ENCODE results near the gene MSMP.
A peak's percentile ranks its signal among the peaks of the same experiment; 100 is the strongest.

MSMP gene

DNA sequence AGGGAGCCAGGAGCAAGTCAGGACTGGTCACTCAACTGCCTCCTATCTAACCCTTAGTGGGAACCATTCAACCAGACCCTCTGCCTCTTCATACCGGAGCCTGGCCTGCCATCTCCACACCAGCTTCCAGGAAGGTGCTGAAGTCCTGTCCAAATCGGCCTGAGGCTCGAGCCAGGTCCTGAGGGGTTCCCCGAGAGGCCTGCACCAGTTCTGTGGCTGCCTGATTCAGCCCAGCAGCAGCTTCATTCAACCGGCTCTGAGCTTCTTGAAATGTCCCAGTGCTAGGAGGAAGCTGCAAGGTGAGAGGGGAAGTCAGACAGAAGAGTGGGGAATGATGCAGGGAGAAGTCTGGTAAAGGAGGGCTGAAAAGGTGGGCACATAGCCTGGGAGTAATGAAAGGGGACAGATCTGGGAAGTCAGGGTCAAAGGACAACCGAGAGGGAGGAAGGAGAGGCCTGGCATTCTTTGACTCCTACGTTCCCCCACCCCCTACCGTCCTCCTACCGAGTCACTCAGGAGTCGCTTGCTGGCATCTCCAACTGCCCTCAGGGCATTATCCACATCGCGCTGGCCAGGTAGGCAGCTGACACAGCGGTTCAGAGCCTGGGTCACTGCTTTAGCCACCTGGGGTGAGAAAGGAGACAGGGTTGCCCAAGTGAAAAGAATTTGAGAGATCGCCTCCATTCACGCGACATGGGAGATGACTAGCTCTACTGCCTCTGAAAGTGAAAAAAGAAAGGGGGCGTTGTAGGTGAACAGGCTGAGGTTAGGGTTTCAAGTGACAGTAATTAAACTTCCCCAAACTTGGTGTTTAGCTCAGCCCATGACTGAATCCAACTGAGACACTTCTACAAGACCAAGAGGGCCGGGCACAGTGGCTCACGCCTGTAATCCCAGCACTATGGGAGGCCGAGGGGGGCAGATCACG lies 42.3 kb downstream of the MSMP start:
- Histone ChIP-seq H3K27ac (peak overlapping the region in 1 of 2 donors; percentile 43), H3K4me3 (no peak overlapping the region)
- no peak for DNase-seq (ENCODE audit: low spot score)
- TF ChIP-seq, protein P1, sequence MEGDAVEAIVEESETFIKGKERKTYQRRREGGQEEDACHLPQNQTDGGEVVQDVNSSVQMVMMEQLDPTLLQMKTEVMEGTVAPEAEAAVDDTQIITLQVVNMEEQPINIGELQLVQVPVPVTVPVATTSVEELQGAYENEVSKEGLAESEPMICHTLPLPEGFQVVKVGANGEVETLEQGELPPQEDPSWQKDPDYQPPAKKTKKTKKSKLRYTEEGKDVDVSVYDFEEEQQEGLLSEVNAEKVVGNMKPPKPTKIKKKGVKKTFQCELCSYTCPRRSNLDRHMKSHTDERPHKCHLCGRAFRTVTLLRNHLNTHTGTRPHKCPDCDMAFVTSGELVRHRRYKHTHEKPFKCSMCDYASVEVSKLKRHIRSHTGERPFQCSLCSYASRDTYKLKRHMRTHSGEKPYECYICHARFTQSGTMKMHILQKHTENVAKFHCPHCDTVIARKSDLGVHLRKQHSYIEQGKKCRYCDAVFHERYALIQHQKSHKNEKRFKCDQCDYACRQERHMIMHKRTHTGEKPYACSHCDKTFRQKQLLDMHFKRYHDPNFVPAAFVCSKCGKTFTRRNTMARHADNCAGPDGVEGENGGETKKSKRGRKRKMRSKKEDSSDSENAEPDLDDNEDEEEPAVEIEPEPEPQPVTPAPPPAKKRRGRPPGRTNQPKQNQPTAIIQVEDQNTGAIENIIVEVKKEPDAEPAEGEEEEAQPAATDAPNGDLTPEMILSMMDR (IDR thresholded peaks at IDR 0.05), result no peak

GRCh38 chr9:35710818-35711500 lies 43.1 kb downstream of the MSMP start:
- DNase-seq (ENCODE audit: low spot score), result no peak
- TF ChIP-seq, protein P1 (IDR thresholded peaks at IDR 0.05), result no peak
- Histone ChIP-seq H3K27ac (peak overlapping the region in 1 of 2 donors; percentile 43), H3K4me3 (no peak overlapping the region)

DNA sequence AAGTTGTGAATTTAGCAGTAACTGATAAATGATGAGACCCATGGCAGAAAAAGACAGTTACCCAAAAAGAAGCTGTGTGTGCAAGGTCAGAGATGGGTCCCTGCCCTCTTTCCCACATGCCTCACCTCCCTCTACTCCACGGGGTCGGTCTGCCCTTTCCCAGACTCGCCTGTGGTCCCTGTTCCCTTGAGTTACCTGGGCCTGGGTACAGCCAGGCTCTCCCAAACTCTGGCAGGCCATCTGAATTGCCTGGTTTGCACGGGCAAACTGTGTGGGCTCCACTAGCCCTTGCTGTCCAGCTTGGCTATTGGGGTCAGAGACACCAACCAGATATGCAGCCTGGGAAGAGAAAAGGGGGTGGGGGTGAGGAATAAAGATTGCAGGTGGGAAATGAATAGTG lies 45.9 kb downstream of the MSMP start:
- Histone ChIP-seq H3K27ac (peak overlapping the region in 1 of 2 donors; percentile 46), H3K4me3 (no peak overlapping the region)
- TF ChIP-seq, protein P1 (IDR thresholded peaks at IDR 0.05), result no peak

DNA sequence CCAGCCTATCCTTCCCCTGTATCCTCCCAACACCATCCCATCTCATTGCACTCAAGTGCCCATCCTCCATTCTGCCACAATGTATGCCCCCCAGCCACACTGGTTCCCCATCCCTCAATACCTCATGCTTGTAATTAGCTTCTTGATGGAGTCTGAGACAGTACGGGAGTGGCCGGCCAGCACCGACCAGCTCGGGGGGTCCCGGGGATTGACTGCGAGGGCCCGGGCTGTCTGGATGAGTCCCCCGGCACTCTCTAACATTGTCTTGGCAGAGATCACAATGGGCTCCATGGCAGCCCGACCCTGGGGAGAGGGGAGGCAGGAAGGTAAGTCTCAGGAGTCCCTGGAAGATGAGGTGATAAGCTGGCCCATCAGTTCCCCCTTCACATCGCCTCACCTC lies 47.1 kb downstream of the MSMP start:
- Histone ChIP-seq H3K4me3 (no peak overlapping the region), H3K27ac (peak overlapping the region; percentile 39 to 46)
- TF ChIP-seq, protein P1 (IDR thresholded peaks at IDR 0.05), result no peak
- DNase-seq (ENCODE audit: low spot score), result no peak

More for the DNA sequence above, 45.9 kb downstream of the MSMP start:
- no peak for DNase-seq (ENCODE audit: low spot score)

- DNase-seq (ENCODE audit: low spot score), result no peak
- Histone ChIP-seq H3K4me3 (no peak overlapping the region), H3K27ac (peak overlapping the region in 1 of 2 donors; percentile 46)
- TF ChIP-seq, protein P1 (IDR thresholded peaks at IDR 0.05), result no peak
Observed at GRCh38 chr9:35705836-35706430, 48.1 kb downstream of the MSMP start.

DNA sequence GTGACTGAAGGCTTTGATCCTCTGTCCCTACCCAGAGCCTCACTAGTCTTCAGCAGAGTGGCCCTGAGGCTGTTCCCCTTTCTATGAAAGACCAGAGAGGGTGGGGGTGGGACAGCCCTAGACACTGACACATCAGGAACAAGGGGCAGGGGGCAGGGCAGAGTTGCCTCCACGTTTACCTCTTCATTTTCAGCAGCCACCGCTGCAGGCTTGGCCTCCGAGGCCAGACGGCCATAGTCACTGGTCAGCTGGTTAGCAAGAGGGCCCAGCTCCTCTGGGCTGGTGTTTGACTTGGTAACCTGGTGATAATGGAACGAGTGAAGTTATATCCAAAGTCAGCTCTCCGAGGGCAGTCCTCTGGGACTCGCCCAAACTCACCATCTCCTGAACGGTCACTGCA lies 48.7 kb downstream of the MSMP start:
- Histone ChIP-seq H3K4me3 (no peak overlapping the region), H3K27ac (peak overlapping the region in 1 of 2 donors; percentile 46)
- TF ChIP-seq, protein P1 (IDR thresholded peaks at IDR 0.05), result no peak
- no peak for DNase-seq (ENCODE audit: low spot score)
